ENCODE data around the gene MBD3L4. TPM values are rescaled to one million over a fixed set of nuclear protein-coding genes. Genes with fewer than 3 reads are reported as not detected.

The MBD3L4 gene
- total RNA-seq, 4 donors from 2014 or later: not detected

DNA sequence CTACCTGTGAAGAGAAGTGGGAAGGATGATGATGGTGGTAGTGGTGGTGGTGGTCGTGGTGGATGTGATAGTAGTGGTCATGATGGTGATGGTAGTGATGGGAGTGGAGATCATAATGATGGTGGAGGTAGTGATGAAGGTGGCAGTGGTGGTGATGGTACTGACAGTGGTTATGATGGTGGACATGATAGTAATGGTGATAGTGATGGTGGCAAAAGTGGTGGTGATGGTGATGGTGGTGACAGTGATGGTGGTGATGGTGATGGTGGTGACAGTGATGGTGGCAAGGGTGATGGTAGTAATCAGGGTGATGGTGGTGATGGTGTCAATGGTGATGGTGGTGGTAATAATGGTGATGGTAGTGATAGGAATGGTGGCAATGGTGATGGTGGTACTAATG, 44.9 kb downstream of the MBD3L4 start:
- DNase-seq: no peak
- TF ChIP-seq, protein P1, sequence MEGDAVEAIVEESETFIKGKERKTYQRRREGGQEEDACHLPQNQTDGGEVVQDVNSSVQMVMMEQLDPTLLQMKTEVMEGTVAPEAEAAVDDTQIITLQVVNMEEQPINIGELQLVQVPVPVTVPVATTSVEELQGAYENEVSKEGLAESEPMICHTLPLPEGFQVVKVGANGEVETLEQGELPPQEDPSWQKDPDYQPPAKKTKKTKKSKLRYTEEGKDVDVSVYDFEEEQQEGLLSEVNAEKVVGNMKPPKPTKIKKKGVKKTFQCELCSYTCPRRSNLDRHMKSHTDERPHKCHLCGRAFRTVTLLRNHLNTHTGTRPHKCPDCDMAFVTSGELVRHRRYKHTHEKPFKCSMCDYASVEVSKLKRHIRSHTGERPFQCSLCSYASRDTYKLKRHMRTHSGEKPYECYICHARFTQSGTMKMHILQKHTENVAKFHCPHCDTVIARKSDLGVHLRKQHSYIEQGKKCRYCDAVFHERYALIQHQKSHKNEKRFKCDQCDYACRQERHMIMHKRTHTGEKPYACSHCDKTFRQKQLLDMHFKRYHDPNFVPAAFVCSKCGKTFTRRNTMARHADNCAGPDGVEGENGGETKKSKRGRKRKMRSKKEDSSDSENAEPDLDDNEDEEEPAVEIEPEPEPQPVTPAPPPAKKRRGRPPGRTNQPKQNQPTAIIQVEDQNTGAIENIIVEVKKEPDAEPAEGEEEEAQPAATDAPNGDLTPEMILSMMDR (IDR thresholded peaks at IDR 0.05): no peak
- no peak for TF ChIP-seq POLR2A (IDR thresholded peaks at IDR 0.05)
- no peaks in the 10 kb centered on the region for H3K36me3 ChIP-seq
- no peaks in the 10 kb centered on the region for H3K4me1 ChIP-seq
- no peak overlapping the region for H3K4me3 ChIP-seq
- no peaks in the 10 kb centered on the region for H3K27me3 ChIP-seq
- intact Hi-C loops (cut with DNase I): no loop called here
- H3K9me3 ChIP-seq: no peaks in the 10 kb centered on the region
- no peak overlapping the region for H3K27ac ChIP-seq
- WGBS, 2 donors: 50 to 69% methylated on average over 1 of the region's 1 CpG

DNA sequence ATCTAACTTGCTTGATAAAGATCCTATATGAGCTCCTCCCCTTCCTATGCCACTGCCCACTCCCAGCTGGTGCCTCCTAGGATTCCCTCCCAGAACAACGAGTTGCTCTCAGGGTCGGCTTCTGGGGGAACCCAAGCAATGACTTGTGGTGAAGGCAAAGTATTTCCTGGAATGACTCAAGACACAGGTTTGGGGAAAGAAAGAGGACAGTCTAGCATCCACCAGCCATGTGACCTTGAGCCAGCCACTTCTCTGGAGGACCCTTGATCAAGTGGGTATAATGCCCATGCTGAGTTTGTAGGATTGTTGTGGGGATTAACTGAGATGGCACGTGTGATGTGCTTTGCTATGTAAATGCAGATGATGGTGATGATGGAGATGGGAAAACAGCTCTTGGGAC, 51.7 kb downstream of the MBD3L4 start:
- TF ChIP-seq POLR2A (IDR thresholded peaks at IDR 0.05): no peak
- TF ChIP-seq, protein P1 (IDR thresholded peaks at IDR 0.05): no peak
- H3K9me3 ChIP-seq: peaks cover 0 to 25% (median 6%) of the 10 kb centered on the region in 3 donors
- peaks cover 0 to 3% (median 0%) of the 10 kb centered on the region in 4 donors for H3K27me3 ChIP-seq
- H3K4me3 ChIP-seq: no peak overlapping the region
- H3K27ac ChIP-seq: no peak overlapping the region
- H3K36me3 ChIP-seq: no peaks in the 10 kb centered on the region
- no peaks in the 10 kb centered on the region for H3K4me1 ChIP-seq
- intact Hi-C loops (cut with DNase I): no loop called here
- 20 to 38% methylated on average over 1 to 3 of the region's 3 CpGs for WGBS, 2 donors
- DNase-seq: no peak

DNA sequence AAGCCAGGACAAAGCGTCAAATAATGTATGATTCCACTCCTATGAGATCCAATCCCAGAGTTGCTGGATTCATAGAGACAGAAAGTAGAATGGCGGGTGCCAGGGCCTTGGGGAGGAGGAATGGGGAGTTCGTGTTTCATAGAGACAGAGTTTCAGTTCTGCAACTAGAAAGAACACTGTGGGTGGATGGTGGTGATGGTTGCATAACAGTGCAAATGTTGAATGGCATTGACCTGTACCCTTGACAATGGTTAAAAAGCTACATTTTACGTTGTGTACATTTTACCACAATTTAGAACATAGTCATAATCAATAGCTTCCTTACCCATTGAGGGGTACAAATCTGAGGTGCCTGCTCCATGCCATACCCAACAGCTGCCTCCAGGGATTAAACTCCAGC, 52.1 kb downstream of the MBD3L4 start:
- intact Hi-C loops (cut with DNase I): no loop called here
- Histone ChIP-seq H3K27ac (no peak overlapping the region), H3K9me3 (peaks cover 0 to 30% (median 10%) of the 10 kb centered on the region in 3 donors), H3K4me1 (no peaks in the 10 kb centered on the region), H3K36me3 (no peaks in the 10 kb centered on the region), H3K27me3 (peaks cover 0 to 3% (median 0%) of the 10 kb centered on the region in 4 donors), H3K4me3 (no peak overlapping the region)
- DNase-seq: no peak
- WGBS, 2 donors: 39 to 40% methylated on average over 4 of the region's 4 CpGs
- TF ChIP-seq POLR2A (IDR thresholded peaks at IDR 0.05): no peak
- TF ChIP-seq, protein P1 (IDR thresholded peaks at IDR 0.05): no peak

Other genes starting within 250 kb of the MBD3L4 start
- under 1 TPM in 1 of 4 donors, not detected in 3; 0.38 TPM for gene ADGRE1, start 152.6 kb downstream of the MBD3L4 start, total RNA-seq
- not detected for gene MBD3L2B, start 18.7 kb downstream of the MBD3L4 start, total RNA-seq
- not detected for gene MBD3L5, start 9.6 kb downstream of the MBD3L4 start, total RNA-seq
- gene MBD3L2, start 9.1 kb upstream of the MBD3L4 start, total RNA-seq: not detected
- not detected for gene MBD3L3, start 18.5 kb upstream of the MBD3L4 start, total RNA-seq
- gene ZNF557, start 29.5 kb upstream of the MBD3L4 start, total RNA-seq: 10 to 100 TPM in 1 of 4 donors, 1 to 10 TPM in 3; 3.7 to 10.1 (median 6.8) TPM